Muscle of leg (tissue), 11 donors: Measurements from ENCODE around the gene SLC9B1. TPM values are rescaled to one million over a fixed set of nuclear protein-coding genes. Genes with fewer than 3 reads are reported as not detected.
"Not testable (repeated sequence)": the region's sequence is repeated elsewhere in the genome, so short reads cannot be mapped to it uniquely, and the experiment has no call there.

Experiments used
- DNase-seq: peaks from one replicate; pipeline ENCODE4 v3.0.0; 2013
- H3K27ac ChIP-seq: one replicate; pipeline ENCODE4 v1.5.1; 2013; ENCODE audit warnings: mild to moderate bottlenecking, low read length, control low read depth
- H3K27me3 ChIP-seq: one replicate; pipeline ENCODE4 v1.6.1; 2013; ENCODE audit warnings: low read length; ENCODE audit not compliant: control insufficient read depth, insufficient read depth
- H3K36me3 ChIP-seq: one replicate; pipeline ENCODE4 v1.6.1; 2013; ENCODE audit warnings: low read length; ENCODE audit not compliant: control insufficient read depth, insufficient read depth
- H3K4me1 ChIP-seq: one replicate; pipeline ENCODE4 v1.6.1; 2013; ENCODE audit warnings: low read length; ENCODE audit not compliant: control insufficient read depth, insufficient read depth
- H3K4me3 ChIP-seq: one replicate; pipeline ENCODE4 v1.5.1; 2013; ENCODE audit warnings: low read length, control low read depth
- H3K9me3 ChIP-seq: replicated peaks from 2 replicates; pipeline ENCODE4 v1.6.1; 2013; ENCODE audit warnings: low read depth, low read length; ENCODE audit not compliant: control insufficient read depth
- WGBS: methylation state at CpG from one replicate; pipeline ENCODE4 v1.1.5; 2013; ENCODE audit warnings: missing lambda C conversion rate; ENCODE audit not compliant: insufficient coverage; 5-methylcytosine and 5-hydroxymethylcytosine counted together
- polyA plus RNA-seq, 8 donors: library from polyadenylated mRNA; unstranded; fragments of 120-200 nt; gene quantifications; one replicate each; pipeline versions ENCODE4 v1.2.1 to v1.2.3, GENCODE V29; 2013; ENCODE audit warnings: inconsistent platforms in 1 of 8, low replicate concordance in 1 of 8; ENCODE audit not compliant: insufficient read length in 8 of 8, insufficient read depth in 1 of 8
- total RNA-seq: library from RNA; stranded (reverse); fragments of 120-200 nt; gene quantifications from one replicate; pipeline ENCODE4 v1.2.4, GENCODE V29; 2013

Gene SLC9B1
- total and polyA plus RNA-seq, 9 donors = 1.4 to 2.6 (median 1.7) TPM

DNA sequence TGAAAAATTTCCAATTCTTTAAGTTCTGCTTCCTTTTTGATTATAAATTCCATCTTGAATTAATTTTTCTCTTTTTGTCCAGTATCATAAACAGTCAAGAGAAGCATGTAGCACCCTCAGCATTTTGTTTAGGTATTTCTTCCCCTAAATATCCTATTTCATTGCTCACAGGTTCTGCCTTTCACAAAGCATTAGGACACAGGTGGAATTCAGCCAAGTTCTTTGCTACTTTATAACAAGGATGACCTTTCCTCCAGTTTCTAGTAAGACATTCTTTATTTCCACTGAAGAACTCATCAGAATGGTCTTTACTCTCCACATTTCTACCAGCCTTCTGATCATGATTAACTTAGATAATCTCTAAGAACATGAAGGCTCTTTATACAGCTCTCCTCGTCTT lies 7.4 kb downstream of the SLC9B1 start:
- no CpG with 5 or more reads among the region's 1 CpG for WGBS
- no peaks in the 10 kb centered on the region for H3K27me3 ChIP-seq
- DNase-seq = peak; percentile 27
- no peak overlapping the region for H3K27ac ChIP-seq
- H3K4me3 ChIP-seq = no peak overlapping the region
- no peaks in the 10 kb centered on the region for H3K4me1 ChIP-seq
- no peaks in the 10 kb centered on the region for H3K36me3 ChIP-seq
- no peaks in the 10 kb centered on the region for H3K9me3 ChIP-seq

DNA sequence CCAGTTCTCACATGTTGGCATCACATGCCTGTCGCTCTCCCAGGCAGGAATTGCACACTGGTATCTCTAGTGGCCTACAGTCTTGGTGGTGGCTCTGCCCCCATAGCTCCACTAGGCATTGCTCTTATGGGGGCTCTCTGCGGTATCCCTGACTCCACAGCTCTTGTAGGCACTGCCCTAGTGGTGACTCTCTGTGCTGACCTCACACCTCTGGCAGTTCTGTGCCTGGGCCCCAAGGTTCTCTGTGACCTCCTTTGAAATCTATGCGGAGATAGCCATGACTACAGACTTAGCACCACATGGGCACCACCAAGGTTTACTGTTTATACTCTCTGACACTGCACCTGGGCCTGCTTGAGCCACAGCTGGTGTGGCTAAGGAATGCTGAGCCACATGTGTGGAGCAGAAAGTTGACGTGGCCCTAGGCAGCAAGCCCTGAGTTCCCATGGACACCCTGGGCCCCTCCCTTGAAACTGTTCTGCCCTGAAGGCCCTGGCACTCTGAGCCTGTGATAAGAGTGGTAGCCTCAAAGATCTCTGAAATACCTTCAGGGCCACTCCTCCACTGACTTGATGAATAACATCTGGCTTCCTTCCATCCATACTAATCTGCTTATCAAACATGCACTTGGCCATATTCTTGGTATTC lies 8.0 kb downstream of the SLC9B1 start:
- DNase-seq = no peak
- H3K4me3 ChIP-seq = no peak overlapping the region
- no peak overlapping the region for H3K27ac ChIP-seq
- H3K4me1 ChIP-seq = no peaks in the 10 kb centered on the region
- H3K9me3 ChIP-seq = no peaks in the 10 kb centered on the region
- H3K36me3 ChIP-seq = no peaks in the 10 kb centered on the region
- H3K27me3 ChIP-seq = no peaks in the 10 kb centered on the region
- WGBS = 59% methylated on average over 4 of the region's 4 CpGs

DNA sequence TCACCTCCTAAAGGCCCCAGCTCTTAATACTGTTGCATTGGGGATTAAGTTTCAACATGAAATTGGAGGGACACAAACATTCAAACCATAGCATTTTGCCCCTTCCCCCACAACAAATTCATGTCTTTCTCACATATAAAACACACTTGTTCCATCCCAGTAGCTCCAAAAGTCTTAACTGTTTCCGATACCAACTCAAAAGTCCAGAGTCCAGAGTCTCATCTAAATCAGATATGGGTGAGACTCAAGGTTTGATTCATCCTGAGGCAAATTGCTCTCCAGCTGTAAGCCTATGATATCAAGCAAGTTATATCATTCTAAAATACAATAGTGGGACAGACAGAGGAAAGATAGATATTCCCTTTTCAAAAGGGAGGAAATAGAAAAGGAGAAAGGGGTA lies 8.7 kb downstream of the SLC9B1 start:
- no peaks in the 10 kb centered on the region for H3K36me3 ChIP-seq
- no peak for DNase-seq
- WGBS = no CpG with 5 or more reads among the region's 1 CpG
- no peaks in the 10 kb centered on the region for H3K9me3 ChIP-seq
- H3K27ac ChIP-seq = no peak overlapping the region
- H3K4me3 ChIP-seq = no peak overlapping the region
- no peaks in the 10 kb centered on the region for H3K4me1 ChIP-seq
- H3K27me3 ChIP-seq = no peaks in the 10 kb centered on the region

DNA sequence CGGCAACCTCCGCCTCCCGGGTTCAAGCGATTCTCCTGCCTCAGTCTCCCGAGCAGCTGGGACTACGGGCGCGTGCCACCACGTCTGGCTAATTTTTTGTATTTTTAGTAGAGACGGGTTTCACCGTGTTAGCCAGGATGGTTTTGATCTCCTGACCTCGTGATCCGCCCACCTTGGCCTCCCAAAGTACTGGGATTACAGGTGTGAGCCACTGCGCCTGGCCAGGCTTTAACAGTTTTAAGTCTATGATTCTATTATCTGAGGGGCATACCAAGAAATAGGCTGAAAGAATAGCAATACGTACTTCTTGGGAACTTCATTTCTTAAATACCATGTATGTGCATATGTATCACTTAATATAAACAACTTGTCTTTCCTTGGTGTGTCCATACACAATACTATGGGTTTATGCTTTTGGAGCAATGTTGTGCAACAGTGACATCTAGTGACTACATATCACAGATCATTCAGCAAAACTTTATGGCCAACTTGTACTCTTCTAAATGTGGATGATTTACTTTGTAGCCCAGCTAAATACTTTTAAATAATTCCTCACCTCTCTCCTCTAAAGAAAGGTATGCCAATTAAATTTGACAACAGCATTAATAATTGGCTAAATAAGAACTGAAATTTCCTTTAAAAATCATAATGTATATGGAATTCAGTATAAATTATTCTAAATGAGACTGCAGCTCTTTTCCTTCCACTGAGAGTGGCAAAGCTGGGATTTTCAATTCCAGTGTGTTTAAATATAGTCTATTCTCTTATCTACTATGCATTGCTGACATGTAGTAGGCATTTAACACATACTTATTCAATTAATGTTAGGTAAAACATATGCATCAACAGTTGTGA lies 10.4 kb downstream of the SLC9B1 start:
- Histone ChIP-seq H3K4me1 (no peaks in the 10 kb centered on the region), H3K27ac (no peak overlapping the region), H3K9me3 (no peaks in the 10 kb centered on the region), H3K4me3 (no peak overlapping the region), H3K27me3 (no peaks in the 10 kb centered on the region), H3K36me3 (no peaks in the 10 kb centered on the region)
- WGBS = 90% methylated on average over 10 of the region's 15 CpGs
- peak; percentile 81 for DNase-seq

DNA sequence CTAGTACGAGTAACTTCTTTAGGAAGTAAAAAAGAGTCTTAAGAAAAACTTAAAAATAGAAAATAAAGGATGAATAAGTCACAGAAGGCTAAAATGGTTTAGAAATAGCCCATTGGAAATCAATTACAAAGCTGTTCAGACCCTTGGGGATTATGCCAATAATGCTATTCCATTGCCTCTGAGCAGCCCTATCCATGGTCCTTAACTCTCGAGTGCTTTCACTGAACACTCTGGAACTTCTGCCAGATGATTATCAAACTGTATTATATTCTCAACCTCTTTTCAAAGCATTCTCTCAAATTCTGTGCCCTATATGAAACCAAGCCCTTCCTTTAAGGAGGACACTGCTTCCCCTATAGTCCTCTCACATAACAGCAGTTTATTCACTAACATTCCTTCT lies 17.0 kb downstream of the SLC9B1 start:
- Histone ChIP-seq H3K4me3 (no peak overlapping the region), H3K9me3 (no peaks in the 10 kb centered on the region), H3K27me3 (no peaks in the 10 kb centered on the region), H3K27ac (no peak overlapping the region), H3K4me1 (no peaks in the 10 kb centered on the region), H3K36me3 (no peaks in the 10 kb centered on the region)
- 13% methylated on average over 1 of the region's 2 CpGs for WGBS
- DNase-seq = peak; percentile 14

DNA sequence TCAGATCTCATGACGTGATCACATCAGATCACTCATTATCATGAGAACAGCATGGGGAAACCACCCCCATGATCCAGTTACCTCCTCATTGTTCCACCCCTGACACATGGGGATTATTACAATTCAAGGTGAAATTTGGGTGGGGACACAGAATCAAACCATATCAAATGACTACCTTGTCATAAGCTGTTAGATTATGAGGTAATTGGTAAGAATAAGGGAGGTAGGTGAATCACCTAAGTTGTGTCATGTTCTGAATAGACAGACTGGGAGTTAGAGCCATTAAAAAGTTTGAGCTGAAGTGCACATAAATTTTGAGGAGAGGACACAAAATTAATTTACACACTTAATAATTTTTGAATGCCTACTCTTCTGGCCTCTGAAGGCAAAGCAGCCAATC lies 24.7 kb downstream of the SLC9B1 start:
- no peak overlapping the region for H3K27ac ChIP-seq
- DNase-seq = no peak
- H3K9me3 ChIP-seq = peaks cover 3% of the 10 kb centered on the region
- no peaks in the 10 kb centered on the region for H3K27me3 ChIP-seq
- H3K4me1 ChIP-seq = no peaks in the 10 kb centered on the region
- no peaks in the 10 kb centered on the region for H3K36me3 ChIP-seq
- no peak overlapping the region for H3K4me3 ChIP-seq
- no CpG with 5 or more reads among the region's 1 CpG for whole genome bisulfite sequencing

DNA sequence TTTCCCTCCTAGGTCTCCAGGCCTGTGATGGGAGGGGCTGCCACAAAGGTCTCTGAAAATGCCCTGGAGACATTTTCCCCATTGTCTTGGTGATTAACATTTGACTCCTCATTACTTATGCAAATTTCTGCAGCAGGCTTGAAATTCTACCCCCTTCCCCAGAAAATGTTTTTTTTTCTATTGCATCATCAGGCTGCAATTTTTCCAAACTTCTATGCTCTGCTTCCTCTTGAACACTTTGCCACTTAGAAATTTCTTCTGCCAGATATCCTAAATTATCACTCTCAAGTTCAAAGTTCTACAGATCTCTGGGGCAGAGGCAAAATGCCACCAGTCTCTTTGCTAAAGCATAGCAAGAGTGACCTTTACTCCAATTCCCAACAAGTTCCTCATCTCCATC lies 25.5 kb downstream of the SLC9B1 start:
- not testable (repeated sequence) for H3K4me3 ChIP-seq, H3K27me3 ChIP-seq, H3K27ac ChIP-seq, H3K4me1 ChIP-seq, H3K9me3 ChIP-seq, H3K36me3 ChIP-seq, DNase-seq

DNA sequence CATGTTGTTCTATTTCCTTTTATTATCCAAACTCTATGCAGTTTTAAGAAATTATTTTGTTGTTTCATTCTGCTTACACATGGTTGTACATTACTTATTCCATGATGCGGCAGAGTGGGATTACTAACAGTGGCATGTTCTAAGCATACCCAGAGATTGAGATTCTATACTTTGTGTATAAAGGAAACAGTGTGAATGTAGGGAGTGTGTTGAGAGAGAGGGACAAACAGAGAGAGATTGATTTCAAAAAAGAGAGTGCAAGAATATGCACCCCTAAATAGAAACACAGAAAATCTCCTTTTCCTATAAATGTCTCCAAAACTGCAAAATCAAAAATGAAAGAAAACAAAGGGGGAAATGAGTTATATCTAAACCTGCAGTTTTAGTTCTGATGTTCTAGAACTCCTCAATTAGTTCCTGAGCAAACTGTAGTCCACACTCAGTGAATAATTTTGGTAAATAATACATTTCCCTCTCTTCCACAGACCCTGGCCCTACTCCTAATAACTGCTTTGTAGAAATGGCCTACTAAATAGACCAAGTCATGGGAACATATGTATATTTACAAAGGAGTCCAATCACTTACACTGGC lies 31.0 kb downstream of the SLC9B1 start:
- no peak for DNase-seq
- Histone ChIP-seq H3K27ac (no peak overlapping the region), H3K4me3 (no peak overlapping the region), H3K27me3 (no peaks in the 10 kb centered on the region), H3K36me3 (no peaks in the 10 kb centered on the region), H3K9me3 (peaks cover under 1% of the 10 kb centered on the region), H3K4me1 (no peaks in the 10 kb centered on the region)
- WGBS = no CpG with 5 or more reads among the region's 1 CpG

DNA sequence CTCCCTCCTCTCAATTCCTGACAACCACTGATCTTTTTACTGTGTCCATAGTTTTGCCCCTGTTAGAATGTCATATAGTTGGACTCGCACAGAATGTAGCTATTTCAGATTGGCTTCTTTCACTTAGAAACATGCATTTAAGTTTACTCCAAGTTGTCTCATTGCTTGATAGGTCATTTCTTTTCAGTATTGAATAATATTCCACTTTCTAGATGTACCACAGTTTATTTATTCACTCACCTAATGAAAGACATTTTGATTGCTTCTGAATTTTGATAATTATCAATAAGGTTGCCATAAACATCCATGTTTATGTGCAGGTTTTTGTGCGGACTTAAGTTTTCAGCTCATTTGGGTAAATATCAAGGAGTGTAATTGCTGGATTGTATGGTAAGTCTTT lies 38.5 kb downstream of the SLC9B1 start:
- DNase-seq = no peak
- H3K36me3 ChIP-seq = no peaks in the 10 kb centered on the region
- WGBS = 100% methylated on average over 1 of the region's 2 CpGs
- peaks cover 2% of the 10 kb centered on the region for H3K9me3 ChIP-seq
- H3K27me3 ChIP-seq = no peaks in the 10 kb centered on the region
- no peak overlapping the region for H3K27ac ChIP-seq
- H3K4me3 ChIP-seq = no peak overlapping the region
- H3K4me1 ChIP-seq = no peaks in the 10 kb centered on the region

DNA sequence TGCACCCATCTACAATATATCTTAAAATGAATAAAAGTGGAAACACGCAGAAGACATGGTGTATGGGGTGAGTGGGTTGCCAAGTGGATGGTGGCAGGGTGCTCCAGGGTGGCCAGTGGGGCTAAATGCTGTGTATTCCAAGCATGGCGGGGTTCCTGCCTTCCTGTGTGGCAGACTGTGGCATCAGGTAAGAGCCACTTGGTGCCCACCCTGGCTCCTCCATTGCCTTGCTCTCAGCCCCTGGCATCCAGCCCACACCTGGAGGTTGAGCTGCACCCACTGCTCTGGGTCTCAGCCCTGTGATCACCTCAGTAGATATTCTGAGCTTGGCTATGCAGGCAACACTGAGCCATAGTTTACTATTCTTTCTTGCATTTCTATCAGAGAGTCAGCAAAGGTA lies 57.7 kb downstream of the SLC9B1 start:
- WGBS = 90% methylated on average over 2 of the region's 2 CpGs
- not testable (repeated sequence) for H3K4me1 ChIP-seq, H3K4me3 ChIP-seq, H3K27ac ChIP-seq, H3K9me3 ChIP-seq, H3K27me3 ChIP-seq, DNase-seq, H3K36me3 ChIP-seq
